ENCODE data around the gene PGS1.

Gene PGS1

GRCh38 chr17:78381601-78382232 lies 3.3 kb downstream of the PGS1 start:
- DNase-seq (ENCODE audit: insufficient read length, low spot score) (no peak), FAIRE-seq (peak; percentile 85)

DNA sequence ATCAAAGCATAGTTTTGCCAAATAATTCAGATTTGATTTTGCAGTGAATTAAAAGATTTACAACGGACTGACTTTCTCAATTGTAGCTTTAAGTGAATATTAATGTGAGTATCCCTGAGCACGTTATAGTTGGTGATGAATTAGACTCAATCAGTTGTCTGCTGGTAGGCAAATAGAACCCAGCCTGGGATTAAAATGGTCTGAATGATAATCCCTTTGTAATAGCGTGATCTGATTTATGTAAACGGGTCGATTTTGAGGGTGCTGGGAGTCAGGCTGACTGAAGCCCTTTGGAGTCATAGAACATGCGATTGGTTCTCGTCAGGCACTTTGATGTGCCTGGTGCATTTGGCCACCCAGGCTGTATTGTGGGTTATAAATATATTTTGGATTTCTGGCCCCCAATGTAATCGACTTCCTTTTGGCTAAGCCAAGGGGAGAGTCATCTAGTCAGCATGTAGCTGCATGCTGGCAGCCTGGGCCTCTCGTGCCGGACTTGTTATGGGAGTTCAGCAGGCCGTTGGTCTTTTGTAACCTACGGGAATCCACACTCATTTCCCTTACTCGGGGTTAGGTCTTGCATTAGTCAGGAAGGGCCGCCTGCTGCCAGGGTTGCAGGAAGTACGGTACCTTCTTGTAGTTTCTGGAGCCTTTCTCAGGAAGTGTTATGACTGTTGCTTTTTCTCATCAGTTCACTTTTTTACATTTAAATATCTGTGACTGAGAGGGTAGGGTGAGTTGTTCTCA lies 5.4 kb downstream of the PGS1 start:
- no peak for DNase-seq (ENCODE audit: insufficient read length, low spot score)
- peak; percentile 86 for FAIRE-seq

- FAIRE-seq (no peak), DNase-seq (ENCODE audit: insufficient read length, low spot score) (no peak)
These were observed 6.2 kb downstream of the PGS1 start for GRCh38 chr17:78384479-78385175.

DNA sequence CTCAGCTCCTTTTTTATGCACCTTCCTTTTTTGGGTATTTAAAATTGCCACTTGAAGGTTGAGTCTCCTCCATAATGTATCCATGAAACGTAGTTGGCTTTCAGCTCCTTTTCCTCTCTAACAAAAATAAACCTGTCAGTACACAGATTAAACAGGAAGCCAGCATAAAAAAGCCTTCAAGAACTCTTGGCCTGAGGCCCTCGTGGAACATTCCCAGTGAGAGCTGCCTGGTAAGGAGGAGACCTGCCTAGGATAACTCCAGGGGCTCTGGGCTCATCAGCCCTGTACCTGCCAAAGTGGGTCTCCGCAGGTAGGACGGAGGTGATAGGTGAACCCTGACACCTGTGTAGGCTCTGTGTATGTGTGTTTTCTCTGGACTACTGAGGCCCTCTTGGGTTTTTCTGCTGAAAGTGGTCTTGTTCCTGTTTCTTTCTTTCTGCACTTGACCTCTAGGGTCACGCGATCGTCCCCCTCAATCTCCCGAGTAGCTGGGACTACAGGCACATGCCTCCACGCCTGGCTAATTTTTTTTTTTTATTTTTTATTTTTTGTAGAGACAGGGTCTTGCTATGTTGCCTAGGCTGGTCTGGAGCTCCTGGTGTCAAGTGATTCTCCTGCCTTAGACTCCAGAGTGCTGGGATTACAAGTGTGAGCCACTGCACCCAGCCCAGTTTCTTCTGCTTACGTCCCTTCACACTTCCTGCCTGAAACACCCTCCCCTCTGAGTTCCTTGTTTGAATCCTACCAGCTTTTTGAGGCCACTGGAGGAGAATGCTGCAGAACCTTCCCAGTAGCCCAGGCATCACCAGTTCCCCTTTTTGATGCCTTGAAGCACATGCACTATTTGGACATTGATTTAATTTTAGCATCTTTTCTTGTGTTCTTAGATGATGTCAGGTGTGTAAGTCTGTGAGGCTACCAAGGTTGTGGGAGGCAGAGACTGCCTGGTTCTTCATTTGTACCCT lies 9.8 kb downstream of the PGS1 start:
- no peak for DNase-seq (ENCODE audit: insufficient read length, low spot score)
- FAIRE-seq, result peak; percentile 74

- DNase-seq (ENCODE audit: insufficient read length, low spot score) (no peak), FAIRE-seq (no peak)
These were observed 12.0 kb downstream of the PGS1 start for GRCh38 chr17:78390241-78391050.

GRCh38 chr17:78391051-78391431 lies 12.6 kb downstream of the PGS1 start:
- DNase-seq (ENCODE audit: insufficient read length, low spot score) (no peak), FAIRE-seq (no peak)

GRCh38 chr17:78391843-78392242 lies 13.4 kb downstream of the PGS1 start:
- FAIRE-seq, result no peak

GRCh38 chr17:78392295-78392694 lies 13.8 kb downstream of the PGS1 start:
- no peak for FAIRE-seq
- DNase-seq (ENCODE audit: insufficient read length, low spot score), result no peak

More at GRCh38 chr17:78391843-78392242, 13.4 kb downstream of the PGS1 start:
- no peak for DNase-seq (ENCODE audit: insufficient read length, low spot score)

DNA sequence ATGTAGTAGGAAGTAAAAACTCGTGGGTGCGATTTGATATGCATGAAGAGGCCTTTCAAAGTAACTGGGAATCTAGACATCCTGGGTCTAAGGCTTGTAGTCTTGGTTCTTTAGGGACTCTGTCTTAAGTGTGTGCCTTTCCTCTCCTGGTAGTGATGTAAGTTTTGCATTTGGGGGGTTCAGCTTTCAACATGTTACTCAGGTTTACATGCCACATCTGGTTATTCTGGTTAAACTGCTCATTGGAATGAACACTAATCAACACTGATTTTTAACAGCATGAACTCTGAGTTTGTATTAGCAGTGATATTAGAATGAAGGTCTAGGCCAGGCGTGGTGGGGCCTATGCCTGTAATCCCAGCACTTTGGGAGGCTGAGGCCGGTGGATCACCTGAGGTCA lies 15.1 kb downstream of the PGS1 start:
- FAIRE-seq (no peak), DNase-seq (ENCODE audit: insufficient read length, low spot score) (no peak)

- no peak for DNase-seq (ENCODE audit: insufficient read length, low spot score)
- no peak for FAIRE-seq
These were observed 15.8 kb downstream of the PGS1 start for GRCh38 chr17:78394209-78394608.

- no peak for FAIRE-seq
- DNase-seq (ENCODE audit: insufficient read length, low spot score), result no peak
These were observed 16.7 kb downstream of the PGS1 start for GRCh38 chr17:78395155-78395554.

GRCh38 chr17:78396441-78397337 lies 18.2 kb downstream of the PGS1 start:
- FAIRE-seq, result no peak

DNA sequence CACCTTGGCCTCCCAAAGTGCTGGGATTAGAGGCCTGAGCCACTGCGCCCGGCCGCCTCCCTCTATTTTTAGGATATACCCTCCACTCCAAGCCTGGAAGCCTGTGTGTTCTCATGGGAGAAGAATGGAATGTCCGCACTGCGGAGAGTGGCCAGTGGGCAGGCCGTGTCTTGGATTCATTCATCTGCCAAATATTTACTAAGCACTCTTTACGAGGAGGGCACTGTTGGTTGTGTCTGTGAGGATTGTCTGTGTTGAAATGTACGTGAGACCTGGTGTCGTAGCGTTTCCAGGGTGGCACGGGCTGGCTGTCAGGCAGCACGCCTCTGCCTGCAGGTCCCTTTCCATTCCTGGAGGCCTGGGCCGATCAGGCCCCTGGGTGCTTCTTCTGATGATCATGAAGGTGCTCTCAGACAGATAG lies 19.2 kb downstream of the PGS1 start:
- FAIRE-seq (no peak), DNase-seq (ENCODE audit: insufficient read length, low spot score) (no peak)

More at GRCh38 chr17:78396441-78397337, 18.2 kb downstream of the PGS1 start:
- DNase-seq (ENCODE audit: insufficient read length, low spot score), result no peak

DNA sequence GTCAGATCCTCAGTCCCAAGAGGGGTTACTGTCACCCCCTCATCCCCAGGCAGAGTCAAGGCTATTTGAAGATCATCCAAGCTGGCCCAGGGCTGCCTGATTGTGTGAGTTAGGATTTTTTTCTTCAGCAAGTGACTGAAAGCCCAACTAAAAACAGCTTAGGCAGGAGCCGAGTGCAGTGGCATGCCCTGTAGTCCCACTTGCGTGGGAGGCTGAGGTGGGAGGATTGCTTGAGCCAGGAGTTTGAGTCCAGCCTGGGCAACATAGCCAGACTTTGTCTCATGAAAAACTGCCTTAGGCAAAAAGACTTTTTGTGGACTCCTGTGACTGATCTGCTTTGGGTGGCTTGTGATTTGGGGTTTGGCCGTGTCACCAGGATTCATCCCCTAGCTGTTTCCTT lies 19.9 kb downstream of the PGS1 start:
- DNase-seq (ENCODE audit: insufficient read length, low spot score), result no peak
- FAIRE-seq, result no peak

GRCh38 chr17:78399028-78399692 lies 20.7 kb downstream of the PGS1 start:
- no peak for FAIRE-seq

GRCh38 chr17:78399693-78400144 lies 21.3 kb downstream of the PGS1 start:
- DNase-seq (ENCODE audit: insufficient read length, low spot score) (no peak), FAIRE-seq (no peak)

More at GRCh38 chr17:78399028-78399692, 20.7 kb downstream of the PGS1 start:
- no peak for DNase-seq (ENCODE audit: insufficient read length, low spot score)

DNA sequence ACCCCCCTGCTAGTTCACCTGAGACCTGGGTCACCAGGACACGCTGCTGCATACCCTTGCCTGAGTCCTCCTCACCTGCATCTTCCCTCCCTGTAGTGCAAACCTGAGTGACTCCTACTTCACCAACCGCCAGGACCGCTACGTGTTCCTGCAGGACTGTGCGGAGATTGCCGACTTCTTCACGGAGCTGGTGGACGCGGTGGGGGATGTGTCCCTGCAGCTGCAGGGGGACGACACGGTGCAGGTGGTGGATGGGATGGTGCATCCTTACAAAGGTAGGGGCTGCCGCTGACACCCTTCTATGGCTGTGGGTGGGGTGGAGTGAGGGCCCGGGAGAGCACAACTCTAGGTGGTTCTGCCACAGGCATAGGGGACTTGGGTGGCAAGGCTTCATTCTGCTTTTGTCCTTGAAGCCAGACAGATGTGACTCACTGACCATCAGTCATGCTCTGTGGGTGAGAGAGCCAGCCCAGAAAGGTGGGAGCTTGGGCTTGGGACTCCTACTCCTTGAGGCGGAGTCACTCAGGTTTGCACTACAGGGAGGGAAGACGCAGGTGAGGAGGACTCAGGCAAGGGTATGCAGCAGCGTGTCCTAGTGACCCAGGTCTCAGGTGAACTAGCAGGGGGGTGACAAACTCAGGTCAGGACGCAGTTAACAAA lies 22.3 kb downstream of the PGS1 start:
- FAIRE-seq, result no peak
- DNase-seq (ENCODE audit: insufficient read length, low spot score), result no peak

DNA sequence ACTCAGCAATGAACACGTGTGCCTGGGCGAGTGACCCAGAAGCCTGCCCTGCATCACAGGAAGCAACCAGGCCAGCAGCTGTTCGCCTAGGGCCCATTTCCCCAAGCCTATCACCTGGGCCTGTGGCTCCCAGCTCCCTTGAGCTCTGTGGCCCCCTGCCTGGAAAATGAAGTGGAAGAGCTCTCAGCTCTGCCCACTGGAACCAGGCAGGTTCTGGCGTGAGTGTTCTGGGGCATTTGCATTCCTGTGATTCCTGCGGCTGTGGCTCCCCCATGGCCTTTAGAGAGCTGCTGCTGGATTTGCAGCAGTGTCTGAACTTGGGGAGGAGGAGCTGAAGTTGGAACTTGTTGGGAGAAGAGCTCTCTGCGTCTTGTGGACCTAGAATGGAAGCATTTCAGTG lies 22.8 kb downstream of the PGS1 start:
- no peak for FAIRE-seq
- no peak for DNase-seq (ENCODE audit: insufficient read length, low spot score)

All from GM19239 (cell line).